Measurements from ENCODE around the gene PRDM15.

GRCh38 chr21:41825216-41825615, 53.9 kb downstream of the PRDM15 start:
- TF ChIP-seq CTCF (conservative IDR thresholded peaks at IDR 0.05; ENCODE audit: low read length) (no peak), EZH2phosphoT487 (IDR thresholded peaks at IDR 0.05; ENCODE audit: borderline replicate concordance) (no peak)
